K562 (cell line): ENCODE data around the gene NEU3. TPM values are rescaled to one million over a fixed set of nuclear protein-coding genes. Genes with fewer than 3 reads are reported as not detected.

Experiments
- BCOR ChIP-seq: fragments of 450-650 bp; IDR thresholded peaks from 2 replicates; pipeline ENCODE4 v1.6.1; 2016
- CC2D1A ChIP-seq: fragments of 450-650 bp; IDR thresholded peaks from 2 replicates; pipeline ENCODE4 v1.6.1; 2017; ENCODE audit warnings: mild to moderate bottlenecking
- EP400 ChIP-seq: fragments of 450-650 bp; IDR thresholded peaks from 2 replicates; pipeline ENCODE4 v1.6.1; 2017; ENCODE audit warnings: antibody characterized with exemption, mild to moderate bottlenecking, moderate library complexity
- FIP1L1 ChIP-seq: fragments of 200-400 bp; formaldehyde crosslinking; IDR thresholded peaks from 2 replicates; pipeline ENCODE4 v1.6.1; 2018; ENCODE audit warnings: mild to moderate bottlenecking, low read depth, low read length; ENCODE audit not compliant: poor library complexity, severe bottlenecking
- MXI1 ChIP-seq: IDR thresholded peaks from 2 replicates; pipeline ENCODE4 v1.6.1; 2011; ENCODE audit warnings: low read depth, mild to moderate bottlenecking, improper control_type of control experiment, low read length
- NCOA6 ChIP-seq: fragments of 450-650 bp; IDR thresholded peaks from 2 replicates; pipeline ENCODE4 v1.6.1; 2017; ENCODE audit warnings: mild to moderate bottlenecking
- PHTF2 ChIP-seq: fragments of 250-450 bp; sonication (Bioruptor Pico); IDR thresholded peaks from 2 replicates; pipeline ENCODE4 v1.5.0; 2021; ENCODE audit warnings: mild to moderate bottlenecking
- SMAD2 ChIP-seq: fragments of 150-350 bp; IDR thresholded peaks from 2 replicates; pipeline ENCODE4 v1.6.1; 2014; ENCODE audit warnings: low read depth, mild to moderate bottlenecking, low read length
- SMAD4 ChIP-seq: fragments of 250-450 bp; sonication (Bioruptor Pico); conservative IDR thresholded peaks from 2 replicates; pipeline ENCODE4 v1.8.0; 2021; ENCODE audit warnings: inconsistent platforms, mild to moderate bottlenecking, moderate library complexity
- SNRNP70 ChIP-seq: fragments of 200-400 bp; formaldehyde crosslinking; optimal IDR thresholded peaks from 2 replicates; pipeline ENCODE3; 2017; ENCODE audit warnings: low read depth, low read length
- TAF15 ChIP-seq: fragments of 200-400 bp; formaldehyde crosslinking; IDR thresholded peaks from 2 replicates; pipeline ENCODE4 v1.6.1; 2017; ENCODE audit warnings: mild to moderate bottlenecking, low read depth, low read length, moderate library complexity
- TCFL5 ChIP-seq: fragments of 250-450 bp; sonication (Bioruptor Pico); conservative IDR thresholded peaks from 2 replicates; pipeline ENCODE4 v1.6.1; 2021; ENCODE audit warnings: mild to moderate bottlenecking, moderate library complexity, matching md5 sums
- ZBTB43 ChIP-seq: sonication (generic); formaldehyde crosslinking; IDR thresholded peaks from 2 replicates; pipeline ENCODE4 v1.8.0; 2023; ENCODE audit warnings: mild to moderate bottlenecking, missing genetic modification reagents
- ZC3H4 ChIP-seq: sonication (generic); formaldehyde crosslinking; IDR thresholded peaks from 2 replicates; pipeline ENCODE4 v1.9.0; 2021; ENCODE audit warnings: missing genetic modification reagents, borderline replicate concordance
- ZNF41 ChIP-seq: fragments of 250-450 bp; sonication (Bioruptor Pico); conservative IDR thresholded peaks from 2 replicates; pipeline ENCODE4 v1.4.0; 2020; ENCODE audit warnings: mild to moderate bottlenecking
- ZNF561 ChIP-seq: fragments of 450-650 bp; formaldehyde crosslinking; conservative IDR thresholded peaks from 2 replicates; pipeline ENCODE4 v1.4.0; 2020; ENCODE audit warnings: mild to moderate bottlenecking, moderate library complexity
- polyA plus RNA-seq, 8 experiments: library from polyadenylated mRNA; depleted of rRNA in 4 of 8; stranded (reverse) in 5 of 8; unstranded in 3 of 8; fragments of >200 nt; fragmentation: Nextera tagmentation in 2 of 8; fragmentation: Illumina TruSeq in 1 of 8; extraction: Ambion mirVana in 2 of 8; extraction: Trizol in 1 of 8; gene quantifications; 2 replicates each; pipeline versions ENCODE4 v1.2.1 to v1.2.3, GENCODE V29; 2011 to 2014; ENCODE audit warnings: inconsistent platforms in 1 of 8, missing spikeins in 1 of 8
- total RNA-seq, 7 experiments: library from RNA; depleted of rRNA in 6 of 7; stranded (reverse); fragments of >200 nt in 6 of 7; fragmentation: Illumina TruSeq in 2 of 7; extraction: Trizol in 2 of 7; gene quantifications; 2 replicates each; pipeline versions ENCODE4 v1.2.1 to v1.2.3, GENCODE V29; 2011 to 2021; ENCODE audit warnings: low replicate concordance in 1 of 7
- TF ChIP-seq, protein P1 (sequence below): fragments of 450-650 bp; IDR thresholded peaks from 2 replicates; pipeline ENCODE4 v1.7.1; 2018; ENCODE audit warnings: mild to moderate bottlenecking, low read depth; ENCODE audit not compliant: partially characterized antibody
- TF ChIP-seq, protein P2 (sequence below): sonication (generic); formaldehyde crosslinking; IDR thresholded peaks from 2 replicates; pipeline ENCODE4 v1.8.0; 2022; ENCODE audit warnings: missing genetic modification reagents, mild to moderate bottlenecking, borderline replicate concordance
- TF ChIP-seq, protein P3 (sequence below): fragments of 450-650 bp; conservative IDR thresholded peaks from 2 replicates; pipeline ENCODE4 v1.6.1; 2016; ENCODE audit warnings: missing genetic modification characterization, low read depth, mild to moderate bottlenecking, missing compliant biosample characterization, moderate library complexity
- TF ChIP-seq, protein P4 (sequence below): fragments of 450-650 bp; formaldehyde crosslinking; IDR thresholded peaks from 2 replicates; pipeline ENCODE4 v1.4.0; 2020; ENCODE audit warnings: mild to moderate bottlenecking, moderate library complexity

NEU3 gene
- total and polyA plus RNA-seq, 9 of the 15 experiments (the other 6 are each of a cell fraction or from before 2014, with no cell fraction given) = 6.2 to 41.3 (median 31.1) TPM

- TF ChIP-seq ZNF41 (no peak), NCOA6 (no peak), CC2D1A (no peak), SMAD4 (no peak), SNRNP70 (no peak), SMAD2 (no peak), ZBTB43 (no peak), FIP1L1 (no peak), MXI1 (no peak), ZNF561 (CRISPR knock-in tag) (no peak), BCOR (no peak), TAF15 (no peak), EP400 (no peak), PHTF2 (no peak), ZC3H4 (CRISPR knock-in tag) (no peak), TCFL5 (CRISPR knock-in tag) (no peak)
- TF ChIP-seq, protein P1, sequence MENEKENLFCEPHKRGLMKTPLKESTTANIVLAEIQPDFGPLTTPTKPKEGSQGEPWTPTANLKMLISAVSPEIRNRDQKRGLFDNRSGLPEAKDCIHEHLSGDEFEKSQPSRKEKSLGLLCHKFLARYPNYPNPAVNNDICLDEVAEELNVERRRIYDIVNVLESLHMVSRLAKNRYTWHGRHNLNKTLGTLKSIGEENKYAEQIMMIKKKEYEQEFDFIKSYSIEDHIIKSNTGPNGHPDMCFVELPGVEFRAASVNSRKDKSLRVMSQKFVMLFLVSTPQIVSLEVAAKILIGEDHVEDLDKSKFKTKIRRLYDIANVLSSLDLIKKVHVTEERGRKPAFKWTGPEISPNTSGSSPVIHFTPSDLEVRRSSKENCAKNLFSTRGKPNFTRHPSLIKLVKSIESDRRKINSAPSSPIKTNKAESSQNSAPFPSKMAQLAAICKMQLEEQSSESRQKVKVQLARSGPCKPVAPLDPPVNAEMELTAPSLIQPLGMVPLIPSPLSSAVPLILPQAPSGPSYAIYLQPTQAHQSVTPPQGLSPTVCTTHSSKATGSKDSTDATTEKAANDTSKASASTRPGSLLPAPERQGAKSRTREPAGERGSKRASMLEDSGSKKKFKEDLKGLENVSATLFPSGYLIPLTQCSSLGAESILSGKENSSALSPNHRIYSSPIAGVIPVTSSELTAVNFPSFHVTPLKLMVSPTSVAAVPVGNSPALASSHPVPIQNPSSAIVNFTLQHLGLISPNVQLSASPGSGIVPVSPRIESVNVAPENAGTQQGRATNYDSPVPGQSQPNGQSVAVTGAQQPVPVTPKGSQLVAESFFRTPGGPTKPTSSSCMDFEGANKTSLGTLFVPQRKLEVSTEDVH = no peak
- TF ChIP-seq, protein P2, sequence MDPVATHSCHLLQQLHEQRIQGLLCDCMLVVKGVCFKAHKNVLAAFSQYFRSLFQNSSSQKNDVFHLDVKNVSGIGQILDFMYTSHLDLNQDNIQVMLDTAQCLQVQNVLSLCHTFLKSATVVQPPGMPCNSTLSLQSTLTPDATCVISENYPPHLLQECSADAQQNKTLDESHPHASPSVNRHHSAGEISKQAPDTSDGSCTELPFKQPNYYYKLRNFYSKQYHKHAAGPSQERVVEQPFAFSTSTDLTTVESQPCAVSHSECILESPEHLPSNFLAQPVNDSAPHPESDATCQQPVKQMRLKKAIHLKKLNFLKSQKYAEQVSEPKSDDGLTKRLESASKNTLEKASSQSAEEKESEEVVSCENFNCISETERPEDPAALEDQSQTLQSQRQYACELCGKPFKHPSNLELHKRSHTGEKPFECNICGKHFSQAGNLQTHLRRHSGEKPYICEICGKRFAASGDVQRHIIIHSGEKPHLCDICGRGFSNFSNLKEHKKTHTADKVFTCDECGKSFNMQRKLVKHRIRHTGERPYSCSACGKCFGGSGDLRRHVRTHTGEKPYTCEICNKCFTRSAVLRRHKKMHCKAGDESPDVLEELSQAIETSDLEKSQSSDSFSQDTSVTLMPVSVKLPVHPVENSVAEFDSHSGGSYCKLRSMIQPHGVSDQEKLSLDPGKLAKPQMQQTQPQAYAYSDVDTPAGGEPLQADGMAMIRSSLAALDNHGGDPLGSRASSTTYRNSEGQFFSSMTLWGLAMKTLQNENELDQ = no peak
- TF ChIP-seq, protein P3, sequence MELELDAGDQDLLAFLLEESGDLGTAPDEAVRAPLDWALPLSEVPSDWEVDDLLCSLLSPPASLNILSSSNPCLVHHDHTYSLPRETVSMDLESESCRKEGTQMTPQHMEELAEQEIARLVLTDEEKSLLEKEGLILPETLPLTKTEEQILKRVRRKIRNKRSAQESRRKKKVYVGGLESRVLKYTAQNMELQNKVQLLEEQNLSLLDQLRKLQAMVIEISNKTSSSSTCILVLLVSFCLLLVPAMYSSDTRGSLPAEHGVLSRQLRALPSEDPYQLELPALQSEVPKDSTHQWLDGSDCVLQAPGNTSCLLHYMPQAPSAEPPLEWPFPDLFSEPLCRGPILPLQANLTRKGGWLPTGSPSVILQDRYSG (tag) = no peak
- TF ChIP-seq, protein P4, sequence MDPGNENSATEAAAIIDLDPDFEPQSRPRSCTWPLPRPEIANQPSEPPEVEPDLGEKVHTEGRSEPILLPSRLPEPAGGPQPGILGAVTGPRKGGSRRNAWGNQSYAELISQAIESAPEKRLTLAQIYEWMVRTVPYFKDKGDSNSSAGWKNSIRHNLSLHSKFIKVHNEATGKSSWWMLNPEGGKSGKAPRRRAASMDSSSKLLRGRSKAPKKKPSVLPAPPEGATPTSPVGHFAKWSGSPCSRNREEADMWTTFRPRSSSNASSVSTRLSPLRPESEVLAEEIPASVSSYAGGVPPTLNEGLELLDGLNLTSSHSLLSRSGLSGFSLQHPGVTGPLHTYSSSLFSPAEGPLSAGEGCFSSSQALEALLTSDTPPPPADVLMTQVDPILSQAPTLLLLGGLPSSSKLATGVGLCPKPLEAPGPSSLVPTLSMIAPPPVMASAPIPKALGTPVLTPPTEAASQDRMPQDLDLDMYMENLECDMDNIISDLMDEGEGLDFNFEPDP = no peak
Observed at GRCh38 chr11:75029836-75030631, 41.3 kb downstream of the NEU3 start (continued).
